HCT116 (cell line): ENCODE data around the gene RBL1. TPM values are rescaled to one million over a fixed set of nuclear protein-coding genes. Genes with fewer than 3 reads are reported as not detected.
"Not testable (repeated sequence)": the region's sequence is repeated elsewhere in the genome, so short reads cannot be mapped to it uniquely, and the experiment has no call there.

Source experiments
- ATAC-seq: fragments of 200-7000 bp; cut with Tn5 transposase; 2 replicates; pipeline ENCODE4 v1.9.1; 2020; ENCODE audit warnings: mild to moderate bottlenecking, moderate library complexity
- BruUV-seq: library from RNA; stranded (reverse); fragments of 400-500 nt; replicated peaks from 2 replicates; lab custom pipeline; 2021; lab: Mats Ljungman, UMichigan
- CTCF ChIA-PET: fragments of 300-600 bp; sonication (Branson Sonifier 250); formaldehyde crosslinking; loops from one replicate; lab custom pipeline; 2021; ENCODE audit warnings: antibody characterized with exemption; lab: Charles Lee
- POLR2A ChIA-PET: fragments of 300-600, 350-600 bp; sonication (Branson Sonifier 250); formaldehyde crosslinking; loops from one replicate; lab custom pipeline; 2021; ENCODE audit warnings: antibody characterized with exemption; lab: Charles Lee
- RAD21 ChIA-PET, 2 experiments: fragments of 300-600 bp; sonication (Branson Sonifier 250); formaldehyde crosslinking; loops; one replicate each; lab custom pipeline; 2023; ENCODE audit warnings: low total read pairs in 2 of 2; ENCODE audit not compliant: uncharacterized antibody in 2 of 2, unreplicated experiment in 2 of 2, low non-redundant PET in 1 of 2; lab: Charles Lee
- DNase-seq: peaks from one replicate; pipeline ENCODE4 v3.0.0-alpha.2; 2010; ENCODE audit warnings: low read depth, low spot score
- H2AFZ ChIP-seq: fragments of 200-600 bp; shearing (Covaris generic), sonication (generic); 2 replicates; pipeline ENCODE4 v1.6.1; 2017; ENCODE audit warnings: low read depth, mixed run types, mixed read lengths, antibody characterized with exemption, low read length; ENCODE audit not compliant: poor library complexity, severe bottlenecking
- H3K27ac ChIP-seq: 2 replicates; pipeline ENCODE4 v1.5.1; 2012; ENCODE audit warnings: low read depth, low read length
- H3K27me3 ChIP-seq: fragments of 200-600 bp; sonication (generic); 2 replicates; pipeline ENCODE4 v1.6.1; 2016; ENCODE audit warnings: mixed run types, low read length, mixed read lengths; ENCODE audit not compliant: insufficient read depth
- H3K36me3 ChIP-seq, 2 experiments: fragments of 200-500 bp in 1 of 2; fragments of 200-600 bp in 1 of 2; sonication (Bioruptor generic) in 1 of 2; sonication (generic) in 1 of 2; 2 replicates each; pipeline versions ENCODE4 v1.5.1 to v1.6.1; 2014 to 2016; ENCODE audit warnings: low read length in 2 of 2, inconsistent platforms in 1 of 2, mixed read lengths in 1 of 2, mixed run types in 1 of 2; ENCODE audit not compliant: insufficient read depth in 2 of 2, control insufficient read depth in 1 of 2
- H3K4me1 ChIP-seq, 2 experiments: fragments of 200-600 bp in 1 of 2; sonication (generic) in 1 of 2; 2 replicates each; pipeline versions ENCODE4 v1.5.1 to v1.6.1; 2012 to 2017; ENCODE audit warnings: low read length in 2 of 2, inconsistent platforms in 1 of 2, mild to moderate bottlenecking in 1 of 2, mixed read lengths in 1 of 2, mixed run types in 1 of 2, moderate library complexity in 1 of 2; ENCODE audit not compliant: insufficient read depth in 2 of 2, control insufficient read depth in 1 of 2
- H3K4me2 ChIP-seq: fragments of 200-600 bp; sonication (generic); 2 replicates; pipeline ENCODE4 v1.6.1; 2017; ENCODE audit warnings: mixed run types, low read length, mixed read lengths
- H3K4me3 ChIP-seq, 2 experiments: fragments of 200-600 bp in 1 of 2; sonication (generic) in 1 of 2; replicated peaks in 1 of 2; 2 replicates each; pipeline ENCODE4 v1.5.1; 2011 to 2016; ENCODE audit warnings: low read length in 2 of 2, control low read depth in 1 of 2, low read depth in 1 of 2, mild to moderate bottlenecking in 1 of 2, mixed read lengths in 1 of 2, mixed run types in 1 of 2
- H3K79me2 ChIP-seq: fragments of 200-600 bp; sonication (generic); 2 replicates; pipeline ENCODE4 v1.6.1; 2017; ENCODE audit warnings: mild to moderate bottlenecking, mixed run types, low read length, moderate library complexity, mixed read lengths; ENCODE audit not compliant: insufficient read depth
- H3K9ac ChIP-seq: fragments of 200-600 bp; sonication (generic); 2 replicates; pipeline ENCODE4 v1.6.1; 2016; ENCODE audit warnings: low read length, mixed read lengths
- H3K9me2 ChIP-seq: fragments of 200-600 bp; sonication (generic), shearing (Covaris generic); 2 replicates; pipeline ENCODE4 v1.6.1; 2017; ENCODE audit warnings: mixed run types, mild to moderate bottlenecking, moderate library complexity; ENCODE audit not compliant: insufficient read depth
- H3K9me3 ChIP-seq, 2 experiments: fragments of 200-500 bp in 1 of 2; fragments of 200-600 bp in 1 of 2; sonication (Bioruptor generic) in 1 of 2; sonication (generic) in 1 of 2; 2 replicates each; pipeline ENCODE4 v1.6.1; 2014 to 2017; ENCODE audit warnings: low read length in 2 of 2, mixed read lengths in 2 of 2, inconsistent platforms in 1 of 2, low read depth in 1 of 2, mild to moderate bottlenecking in 1 of 2, mixed run types in 1 of 2, moderate library complexity in 1 of 2; ENCODE audit not compliant: control insufficient read depth in 1 of 2, insufficient read depth in 1 of 2
- H4K20me1 ChIP-seq: fragments of 200-600 bp; sonication (generic), shearing (Covaris generic); 2 replicates; pipeline ENCODE4 v1.6.1; 2017; ENCODE audit warnings: mixed run types, mild to moderate bottlenecking, moderate library complexity; ENCODE audit not compliant: insufficient read depth
- POLR2AphosphoS5 ChIP-seq: IDR thresholded peaks from 2 replicates; pipeline ENCODE4 v1.6.1; 2011; ENCODE audit warnings: mild to moderate bottlenecking, low read depth, low read length, moderate library complexity
- intact Hi-C: fragments of 100-400 bp; cut with micrococcal nuclease; formaldehyde crosslinking; loops from 2 replicates; pipeline ENCODE4 v1.10.0; 2022
- total RNA-seq: library from RNA; stranded (reverse); gene quantifications from one replicate; pipeline ENCODE4 v1.2.1, GENCODE V29; 2021; ENCODE audit not compliant: unreplicated experiment

Gene RBL1
- total RNA-seq, 1 experiment from 2014 or later: 16.9 TPM

- no TSS peak for BruUV-seq
- ChIA-PET POLR2A (no interaction called here), RAD21 (no interaction called here), CTCF (no interaction called here)
- Histone ChIP-seq H3K9me3 (peaks cover 0 to 3% of the 10 kb centered on the region in 2 experiments; a peak in 1 of 4 replicates), H3K27me3 (no peaks in the 10 kb centered on the region), H3K79me2 (peaks cover 55% of the 10 kb centered on the region), H3K36me3 (peaks cover 0 to 12% of the 10 kb centered on the region in 2 experiments; a peak in 1 of 4 replicates), H3K4me1 (no peaks in the 10 kb centered on the region), H3K4me3 (no peak overlapping the region), H3K27ac (no peak overlapping the region), H3K4me2 (no peak overlapping the region), H2AFZ (no peak overlapping the region), H3K9ac (no peak overlapping the region), H3K9me2 (no peaks in the 10 kb centered on the region), H4K20me1 (no peaks in the 10 kb centered on the region)
- TF ChIP-seq POLR2AphosphoS5: no peak
- no peak for DNase-seq
- no peak for ATAC-seq
- intact Hi-C loops: no loop called here
These were observed 24.3 kb downstream of the RBL1 start for GRCh38 chr20:37071481-37071911.

DNA sequence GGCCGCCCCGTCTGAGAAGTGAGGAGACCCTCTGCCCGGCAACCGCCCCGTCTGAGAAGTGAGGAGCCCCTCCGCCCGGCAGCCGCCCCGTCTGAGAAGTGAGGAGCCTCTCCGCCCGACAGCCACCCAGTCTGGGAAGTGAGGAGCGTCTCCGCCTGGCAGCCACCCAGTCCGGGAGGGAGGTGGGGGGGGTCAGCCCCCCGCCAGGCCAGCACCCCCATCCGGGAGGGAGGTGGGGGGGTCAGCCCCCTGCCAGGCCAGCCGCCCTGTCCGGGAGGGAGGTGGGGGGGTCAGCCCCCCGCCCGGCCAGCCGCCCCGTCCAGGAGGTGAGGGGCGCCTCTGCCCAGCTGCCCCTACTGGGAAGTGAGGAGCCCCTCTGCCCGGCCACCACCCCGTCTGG is 26.2 kb downstream of the RBL1 start:
- H4K20me1 ChIP-seq, H2AFZ ChIP-seq, CTCF ChIA-PET, H3K9me2 ChIP-seq, H3K27ac ChIP-seq, H3K4me1 ChIP-seq, DNase-seq, H3K9ac ChIP-seq, H3K9me3 ChIP-seq, intact Hi-C loops, H3K27me3 ChIP-seq, BruUV-seq, RAD21 ChIA-PET, ATAC-seq, H3K4me3 ChIP-seq, H3K4me2 ChIP-seq, POLR2A ChIA-PET: not testable (repeated sequence)
- peaks cover 37% of the 10 kb centered on the region for H3K79me2 ChIP-seq
- peaks cover 8 to 15% of the 10 kb centered on the region in 2 experiments; a peak in 3 of 4 replicates for H3K36me3 ChIP-seq

DNA sequence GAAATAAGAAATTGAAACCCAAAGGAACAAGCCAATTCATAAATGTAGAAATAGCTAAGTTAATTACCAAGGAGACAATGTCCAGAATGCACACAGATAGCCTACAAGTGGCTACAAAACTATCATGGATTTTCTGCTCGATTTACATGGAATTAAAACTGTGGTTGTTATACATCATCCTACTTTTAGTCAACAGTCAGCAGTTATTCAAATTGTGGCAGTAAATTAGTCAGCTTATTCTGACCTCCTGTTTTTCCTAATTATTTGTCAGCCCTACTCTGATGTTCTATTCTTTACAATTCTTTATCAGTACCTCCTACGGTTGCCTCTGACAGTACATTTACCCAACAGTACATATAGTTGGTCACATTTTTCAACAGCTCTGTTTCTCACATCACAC is 29.6 kb downstream of the RBL1 start:
- Histone ChIP-seq H2AFZ (no peak overlapping the region), H3K9me2 (no peaks in the 10 kb centered on the region), H3K4me2 (no peak overlapping the region), H3K79me2 (peaks cover 9% of the 10 kb centered on the region), H3K9ac (no peak overlapping the region), H3K36me3 (peaks cover 9 to 15% of the 10 kb centered on the region in 2 experiments; a peak in 3 of 4 replicates), H3K4me1 (no peaks in the 10 kb centered on the region), H3K9me3 (no peaks in the 10 kb centered on the region), H3K4me3 (no peak overlapping the region), H4K20me1 (no peaks in the 10 kb centered on the region; the same call in 1 of the 2 replicates), H3K27ac (no peak overlapping the region)
- intact Hi-C loops: no loop called here
- no TSS peak for BruUV-seq
- DNase-seq: no peak
- POLR2A ChIA-PET: no interaction called here
- CTCF ChIA-PET: no interaction called here
- no peak for ATAC-seq
- TF ChIP-seq POLR2AphosphoS5: no peak
- TF ChIP-seq, all 23 proteins: peak for 0
- RAD21 ChIA-PET: no interaction called here
- no peaks in the 10 kb centered on the region for H3K27me3 ChIP-seq
